H9 (cell line): ENCODE data around the gene DYRK3. TPM values are rescaled to one million over a fixed set of nuclear protein-coding genes. Genes with fewer than 3 reads are reported as not detected.
A peak's percentile ranks its signal among the peaks of the same experiment; 100 is the strongest.

ENCODE experiments used
- DNase-seq: peaks from one replicate; pipeline ENCODE4 v3.0.0-alpha.2; 2017
- H2AFZ ChIP-seq: one replicate; pipeline ENCODE4 v1.6.1; 2013; ENCODE audit warnings: mild to moderate bottlenecking, low read length, control low read depth, moderate library complexity
- H2AK5ac ChIP-seq: 2 replicates; pipeline ENCODE4 v1.6.1; 2013; ENCODE audit warnings: low read length, control low read depth, mixed read lengths; ENCODE audit not compliant: insufficient read length
- H2BK120ac ChIP-seq: one replicate; pipeline ENCODE4 v1.6.1; 2013; ENCODE audit warnings: low read depth, mild to moderate bottlenecking, low read length, control low read depth, inconsistent platforms; ENCODE audit not compliant: poor library complexity, severe bottlenecking
- H2BK12ac ChIP-seq: 2 replicates; pipeline ENCODE4 v1.6.1; 2013; ENCODE audit warnings: low read length, control low read depth, mixed read lengths, low read depth; ENCODE audit not compliant: insufficient read length
- H2BK15ac ChIP-seq: 2 replicates; pipeline ENCODE4 v1.6.1; 2013; ENCODE audit warnings: low read depth, low read length, control low read depth
- H2BK20ac ChIP-seq: one replicate; pipeline ENCODE4 v1.6.1; 2013; ENCODE audit warnings: low read depth, mild to moderate bottlenecking, low read length, control low read depth, inconsistent platforms; ENCODE audit not compliant: poor library complexity, severe bottlenecking
- H2BK5ac ChIP-seq: 2 replicates; pipeline ENCODE4 v1.6.1; 2013; ENCODE audit warnings: low read length, control low read depth, mixed read lengths; ENCODE audit not compliant: insufficient read length
- H3K14ac ChIP-seq: 2 replicates; pipeline ENCODE4 v1.6.1; 2013; ENCODE audit warnings: low read length, control low read depth; ENCODE audit not compliant: insufficient read depth
- H3K18ac ChIP-seq: 2 replicates; pipeline ENCODE4 v1.6.1; 2013; ENCODE audit warnings: low read depth, mild to moderate bottlenecking, mixed read lengths, low read length, control low read depth; ENCODE audit not compliant: insufficient read length
- H3K23ac ChIP-seq: 2 replicates; pipeline ENCODE4 v1.6.1; 2013; ENCODE audit warnings: low read length, control low read depth, mixed read lengths, low read depth; ENCODE audit not compliant: insufficient read length
- H3K23me2 ChIP-seq: 2 replicates; pipeline ENCODE4 v1.6.1; 2013; ENCODE audit warnings: low read depth, mild to moderate bottlenecking, mixed read lengths, low read length, control low read depth; ENCODE audit not compliant: insufficient read length, poor library complexity, severe bottlenecking
- H3K27ac ChIP-seq: 2 replicates; pipeline ENCODE4 v1.5.1; 2013; ENCODE audit warnings: low read length, control low read depth, mixed read lengths, low read depth; ENCODE audit not compliant: insufficient read length
- H3K27me3 ChIP-seq: 2 replicates; pipeline ENCODE4 v1.6.1; 2013; ENCODE audit warnings: low read length, control low read depth, inconsistent platforms; ENCODE audit not compliant: insufficient read depth
- H3K4ac ChIP-seq: 2 replicates; pipeline ENCODE4 v1.6.1; 2013; ENCODE audit warnings: low read depth, mild to moderate bottlenecking, control low read depth, inconsistent platforms, low read length, moderate library complexity
- H3K4me1 ChIP-seq: 2 replicates; pipeline ENCODE4 v1.6.1; 2013; ENCODE audit warnings: low read length, control low read depth, inconsistent platforms; ENCODE audit not compliant: insufficient read depth
- H3K4me2 ChIP-seq: 2 replicates; pipeline ENCODE4 v1.6.1; 2013; ENCODE audit warnings: low read length, control low read depth, mixed read lengths; ENCODE audit not compliant: insufficient read length, insufficient read depth
- H3K56ac ChIP-seq: 2 replicates; pipeline ENCODE4 v1.6.1; 2013; ENCODE audit warnings: low read depth, mild to moderate bottlenecking, mixed read lengths, low read length, control low read depth; ENCODE audit not compliant: insufficient read length
- H3K79me1 ChIP-seq: 2 replicates; pipeline ENCODE4 v1.6.1; 2013; ENCODE audit warnings: low read depth, mild to moderate bottlenecking, moderate library complexity, low read length, control low read depth, inconsistent platforms; ENCODE audit not compliant: insufficient read depth, poor library complexity, severe bottlenecking
- H3K79me2 ChIP-seq: 2 replicates; pipeline ENCODE4 v1.6.1; 2013; ENCODE audit warnings: low read length, control low read depth, inconsistent platforms; ENCODE audit not compliant: insufficient read depth
- H3K9ac ChIP-seq: 2 replicates; pipeline ENCODE4 v1.6.1; 2013; ENCODE audit warnings: low read length, control low read depth, mixed read lengths; ENCODE audit not compliant: insufficient read length; ENCODE audit errors: extremely low read depth
- H3K9me3 ChIP-seq: one replicate; pipeline ENCODE4 v1.6.1; 2013; ENCODE audit warnings: low read depth, low read length, inconsistent platforms; ENCODE audit not compliant: control insufficient read depth
- H3T11ph ChIP-seq: one replicate; pipeline ENCODE4 v1.6.1; 2013; ENCODE audit warnings: mild to moderate bottlenecking, low read length, control low read depth, inconsistent platforms
- H4K20me1 ChIP-seq: one replicate; pipeline ENCODE4 v1.6.1; 2013; ENCODE audit not compliant: control insufficient read depth, insufficient read length, insufficient read depth
- H4K5ac ChIP-seq: 2 replicates; pipeline ENCODE4 v1.6.1; 2013; ENCODE audit warnings: low read depth, mild to moderate bottlenecking, mixed read lengths, low read length, control low read depth; ENCODE audit not compliant: insufficient read length
- H4K8ac ChIP-seq: replicated peaks from 2 replicates; pipeline ENCODE4 v1.6.1; 2013; ENCODE audit warnings: low read length, control low read depth, mixed read lengths, low read depth; ENCODE audit not compliant: insufficient read length
- H4K91ac ChIP-seq: 2 replicates; pipeline ENCODE4 v1.6.1; 2013; ENCODE audit warnings: low read depth, mild to moderate bottlenecking, moderate library complexity, mixed read lengths, low read length, control low read depth; ENCODE audit not compliant: insufficient read length
- H3K27ac Mint-ChIP-seq, 3 experiments: 2 replicates in 2 of 3; 3 replicates in 1 of 3; pipeline ENCODE4 v1.8.0; 2020 to 2021; ENCODE audit warnings: mixed read lengths in 3 of 3, mild to moderate bottlenecking in 1 of 3, moderate library complexity in 1 of 3
- H3K27me3 Mint-ChIP-seq: 2 replicates; pipeline ENCODE4 v1.8.0; 2021; ENCODE audit warnings: low read depth, mild to moderate bottlenecking, moderate library complexity, mixed read lengths
- H3K36me3 Mint-ChIP-seq, 3 experiments: 2 replicates in 2 of 3; 3 replicates in 1 of 3; pipeline ENCODE4 v1.8.0; 2020 to 2021; ENCODE audit warnings: low read depth in 3 of 3, mixed read lengths in 3 of 3; ENCODE audit not compliant: insufficient read depth in 1 of 3
- H3K4me1 Mint-ChIP-seq, 2 experiments: 2 replicates each; pipeline ENCODE4 v1.8.0; 2020; ENCODE audit warnings: mixed read lengths in 2 of 2
- H3K4me3 Mint-ChIP-seq, 2 experiments: 2 replicates in 1 of 2; 3 replicates in 1 of 2; pipeline ENCODE4 v1.8.0; 2020 to 2021; ENCODE audit warnings: mild to moderate bottlenecking in 2 of 2, mixed read lengths in 2 of 2, moderate library complexity in 1 of 2
- H3K9me3 Mint-ChIP-seq, 2 experiments: 2 replicates in 1 of 2; 3 replicates in 1 of 2; pipeline ENCODE4 v1.8.0; 2020; ENCODE audit warnings: mild to moderate bottlenecking in 2 of 2, mixed read lengths in 2 of 2, moderate library complexity in 1 of 2
- CTCF ChIP-seq: fragments of 200-600 bp; sonication (generic); conservative IDR thresholded peaks from 3 replicates; pipeline ENCODE4 v1.8.0; 2021; ENCODE audit warnings: antibody characterized with exemption, mild to moderate bottlenecking
- WGBS: extraction: QIAGEN DNeasy Blood & Tissue Kit; methylation state at CpG from one replicate; pipeline ENCODE4 v1.1.7; 2013; ENCODE audit warnings: missing lambda C conversion rate, low lambda C conversion rate, mixed read lengths; ENCODE audit not compliant: insufficient read length; ENCODE audit errors: extremely low coverage; 5-methylcytosine and 5-hydroxymethylcytosine counted together
- total RNA-seq: library from RNA; stranded (reverse); gene quantifications from 2 replicates; pipeline ENCODE4 v1.2.1, GENCODE V29; 2021

Gene DYRK3
- total RNA-seq, 1 experiment from 2014 or later, result 4.7 TPM

- no peak overlapping the region for H2BK12ac ChIP-seq
- H3K56ac ChIP-seq, result no peak overlapping the region
- no peak overlapping the region for H4K8ac ChIP-seq
- H4K20me1 ChIP-seq, result no peaks in the 10 kb centered on the region
- no peak overlapping the region for H4K91ac ChIP-seq
- TF ChIP-seq CTCF, result no peak
- H3K9me3 ChIP-seq, result no peaks in the 10 kb centered on the region
- H2BK20ac ChIP-seq, result no peak overlapping the region
- no peak for DNase-seq
- no peaks in the 10 kb centered on the region for H3K23me2 ChIP-seq
- no CpG with 5 or more reads among the region's 6 CpGs for WGBS
- no peak overlapping the region for H3K4me2 ChIP-seq
- H3T11ph ChIP-seq, result no peak overlapping the region
- H3K9ac ChIP-seq, result no peak overlapping the region
- H3K23ac ChIP-seq, result no peak overlapping the region
- H4K5ac ChIP-seq, result no peak overlapping the region
- no peaks in the 10 kb centered on the region for H3K27me3 ChIP-seq
- Mint-ChIP-seq H3K9me3 (no peaks in the 10 kb centered on the region), H3K4me3 (no peak overlapping the region), H3K27me3 (no peaks in the 10 kb centered on the region), H3K36me3 (peaks cover 5 to 15% (median 14%) of the 10 kb centered on the region in 3 experiments; a peak in 6 of 7 replicates), H3K27ac (0 out of 7 replicates have a peak overlapping the region, but pooled peaks of 1 of the 3 experiments have one; percentile 54), H3K4me1 (peaks cover 1 to 3% of the 10 kb centered on the region in 2 experiments)
- no peak overlapping the region for H2AFZ ChIP-seq
- H2AK5ac ChIP-seq, result no peak overlapping the region
- H3K79me1 ChIP-seq, result no peaks in the 10 kb centered on the region
- no peak overlapping the region for H2BK15ac ChIP-seq
- no peaks in the 10 kb centered on the region for H3K4me1 ChIP-seq
- H3K14ac ChIP-seq, result no peak overlapping the region
- H3K18ac ChIP-seq, result no peak overlapping the region
- no peak overlapping the region for H2BK5ac ChIP-seq
- no peak overlapping the region for H3K4ac ChIP-seq
- no peak overlapping the region for H2BK120ac ChIP-seq
- no peaks in the 10 kb centered on the region for H3K79me2 ChIP-seq
- no peak overlapping the region for H3K27ac ChIP-seq
Observed at GRCh38 chr1:206588492-206588891, 46.8 kb upstream of the DYRK3 start.
